AG04450 (cell line): ENCODE data around the gene AKT1S1. TPM values are rescaled to one million over a fixed set of nuclear protein-coding genes. Genes with fewer than 3 reads are reported as not detected.

Source experiments
- CTCF ChIA-PET: fragments of 300-600, 350-600 bp; formaldehyde crosslinking; extraction: SDS; loops from one replicate; lab custom pipeline; 2022; ENCODE audit warnings: antibody characterized with exemption, inconsistent platforms; lab: Charles Lee
- POLR2A ChIA-PET: fragments of 350-600 bp; formaldehyde crosslinking; extraction: SDS; loops from one replicate; lab custom pipeline; 2021; ENCODE audit warnings: antibody characterized with exemption, inconsistent platforms; lab: Yijun Ruan, JAX
- DNase-seq: peaks from one replicate; pipeline ENCODE4 v3.0.0-alpha.2; 2011; ENCODE audit warnings: low read depth, low spot score
- H3K27ac ChIP-seq: one replicate; pipeline ENCODE4 v1.5.1; 2012; ENCODE audit warnings: low read depth, low read length, control low read depth
- H3K27me3 ChIP-seq: one replicate; pipeline ENCODE4 v1.6.0; 2012; ENCODE audit warnings: low read length; ENCODE audit not compliant: control insufficient read depth, insufficient read depth
- H3K4me3 ChIP-seq: 2 replicates; pipeline ENCODE4 v1.5.1; 2011; ENCODE audit warnings: mild to moderate bottlenecking, low read depth, low read length, control low read depth
- H3K9me3 ChIP-seq: 2 replicates; pipeline ENCODE4 v1.5.1; 2012; ENCODE audit warnings: low read length; ENCODE audit not compliant: control insufficient read depth, insufficient read depth
- CTCF ChIP-seq: IDR thresholded peaks from 2 replicates; pipeline ENCODE4 v1.5.1; 2011; ENCODE audit warnings: low read depth, low read length, control low read depth, inconsistent platforms
- polyA plus RNA-seq: library from polyadenylated mRNA; depleted of rRNA; stranded (reverse); fragments of >200 nt; gene quantifications from 2 replicates; pipeline ENCODE4 v1.2.3, GENCODE V29; 2011

AKT1S1 gene
- polyA plus RNA-seq, 1 experiment, result 27.5 TPM

DNA sequence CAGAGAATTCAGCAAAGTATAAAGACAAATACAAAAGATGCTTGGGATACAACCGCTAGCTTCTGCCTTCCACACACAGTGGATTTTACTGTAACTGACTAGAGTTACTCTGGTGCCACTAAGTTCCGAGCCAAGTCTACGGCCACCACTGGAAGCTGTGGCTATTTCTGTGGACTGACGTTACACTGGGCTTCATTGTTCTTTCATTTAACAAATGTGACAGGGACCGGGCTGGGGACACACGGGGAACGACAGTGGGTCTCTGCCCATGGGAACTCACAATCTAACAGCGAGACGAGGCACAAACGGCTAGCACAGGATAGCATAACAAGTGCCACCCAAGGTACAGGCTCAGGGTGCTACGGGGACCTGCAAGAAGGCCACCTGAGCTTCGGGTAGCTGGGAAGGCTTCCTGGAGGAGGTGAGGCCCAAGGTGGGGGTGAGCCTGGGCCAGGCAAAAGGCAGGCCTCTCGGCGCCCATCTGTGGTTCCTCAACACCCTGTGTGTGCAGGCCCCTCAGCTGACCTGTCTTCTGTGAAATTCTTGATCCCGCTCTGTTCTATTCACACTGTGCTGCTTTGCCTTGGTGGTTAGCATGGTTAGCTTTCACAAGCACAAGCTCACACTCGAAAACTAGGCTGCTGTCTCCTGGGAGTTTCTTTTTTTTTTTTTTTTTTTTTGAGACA, 29.9 kb upstream of the AKT1S1 start:
- CTCF ChIA-PET, result no interaction called here

DNA sequence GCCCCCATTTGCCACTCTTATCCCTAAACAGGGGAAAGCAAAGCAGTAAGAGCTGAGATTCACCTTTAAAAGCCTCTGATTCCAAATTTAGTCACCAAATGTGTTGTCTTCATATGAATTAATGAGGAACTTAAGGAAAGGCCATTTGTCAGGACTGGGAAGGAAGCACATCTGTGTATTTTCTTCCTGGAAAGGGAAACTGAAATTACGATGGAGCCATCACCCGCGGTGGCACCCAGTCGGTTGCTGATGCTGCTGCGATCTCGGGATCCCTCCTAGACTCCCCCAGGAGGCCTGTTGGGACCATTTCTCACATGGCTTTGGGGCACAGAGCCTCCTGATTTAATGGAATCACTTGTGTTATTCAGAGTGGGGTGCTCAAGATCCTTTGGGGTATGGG, 27.0 kb upstream of the AKT1S1 start:
- H3K27ac ChIP-seq, result no peak overlapping the region
- H3K27me3 ChIP-seq, result no peaks in the 10 kb centered on the region
- ChIA-PET CTCF (no interaction called here), POLR2A (no interaction called here)
- no peak for TF ChIP-seq CTCF
- DNase-seq, result no peak
- H3K4me3 ChIP-seq, result no peak overlapping the region
- no peaks in the 10 kb centered on the region; the same call in 1 of the 2 replicates for H3K9me3 ChIP-seq

More for the DNA sequence above, 29.9 kb upstream of the AKT1S1 start:
- POLR2A ChIA-PET, result no interaction called here
- DNase-seq, result no peak
- no peak overlapping the region for H3K27ac ChIP-seq
- no peaks in the 10 kb centered on the region for H3K27me3 ChIP-seq
- H3K9me3 ChIP-seq, result no peaks in the 10 kb centered on the region; the same call in 1 of the 2 replicates
- no peak overlapping the region for H3K4me3 ChIP-seq
- no peak for TF ChIP-seq CTCF

- CTCF ChIA-PET, result no interaction called here
These were observed 19.9 kb upstream of the AKT1S1 start, which contains the start of gene IL4I1 for GRCh38 chr19:49896863-49897621. TSS of gene IL4I1 (minus strand) at chr19:49896887. CDS start at chr19:49896160, 727 bp downstream.

DNA sequence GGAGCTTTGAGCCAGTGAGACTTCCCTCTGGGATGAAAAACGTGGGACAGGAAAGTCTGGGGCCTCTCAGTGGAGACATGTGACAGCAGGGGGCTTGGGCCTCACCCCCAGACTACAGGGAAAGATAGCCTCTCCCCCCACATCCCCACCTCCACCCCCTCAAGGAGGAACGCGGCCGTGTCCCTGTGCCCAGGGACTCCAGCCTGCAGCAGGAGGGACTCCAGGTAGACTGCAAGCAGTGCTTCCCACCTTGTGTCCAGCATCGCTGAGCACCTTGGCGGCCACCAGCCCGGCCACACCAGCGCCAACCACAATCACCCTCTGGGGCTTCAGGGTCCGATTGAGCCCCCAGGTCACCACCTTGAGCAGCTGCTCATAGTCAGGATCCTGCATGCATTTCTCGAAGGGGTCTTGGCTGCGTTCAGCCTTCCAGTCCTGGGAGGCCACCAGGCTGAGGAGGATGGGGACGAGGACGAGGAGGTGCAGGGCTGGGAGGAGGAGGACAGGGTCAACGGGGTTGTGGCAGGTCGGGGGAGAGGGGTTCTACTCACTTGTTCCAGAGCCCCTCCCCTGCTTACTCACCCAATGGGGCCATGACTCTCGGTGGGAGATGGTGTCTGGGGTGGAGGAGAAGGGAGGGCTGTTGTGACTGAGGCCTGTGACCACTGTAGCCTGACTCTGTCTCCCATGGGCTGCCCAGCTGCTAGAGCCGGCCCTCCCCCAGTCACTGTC, 18.6 kb upstream of the AKT1S1 start:
- Histone ChIP-seq H3K4me3 (no peak overlapping the region), H3K27me3 (no peaks in the 10 kb centered on the region), H3K27ac (no peak overlapping the region), H3K9me3 (no peaks in the 10 kb centered on the region; the same call in 1 of the 2 replicates)
- no peak for TF ChIP-seq CTCF
- POLR2A ChIA-PET, result no interaction called here
- CTCF ChIA-PET, result no interaction called here
- no peak for DNase-seq

More at GRCh38 chr19:49896863-49897621, 19.9 kb upstream of the AKT1S1 start, which contains the start of gene IL4I1:
- DNase-seq, result no peak
- H3K27ac ChIP-seq, result peak within 1 kb of the TSS; percentile 61
- no peaks in the 10 kb centered on the region for H3K27me3 ChIP-seq
- POLR2A ChIA-PET, result interaction anchor here (0.9 kb wide), 1 partner anchor 28 kb away, joined by 3 read pairs; no protein-coding TSS in a partner anchor
- TF ChIP-seq CTCF, result no peak
- no peaks in the 10 kb centered on the region; the same call in 1 of the 2 replicates for H3K9me3 ChIP-seq
- H3K4me3 ChIP-seq, result no peak within 1 kb of the TSS
